ENCODE measurements around the gene CYBA.

CYBA gene

GRCh38 chr16:88650749-88651275 lies at the start of gene CYBA:
CYBA (minus strand) TSS chr16:88651053; CDS start chr16:88651013, 40 bp downstream.
- peak; percentile 64 to 67 for DNase-seq (ENCODE audit: low read depth in 1 of 2, low spot score in 1 of 2)

- DNase-seq (ENCODE audit: low read depth in 1 of 2, low spot score in 1 of 2) = no peak
Observed at GRCh38 chr16:88700322-88700635, 49.4 kb upstream of the CYBA start.

- no peak for DNase-seq (ENCODE audit: low read depth in 1 of 2, low spot score in 1 of 2)
Observed at GRCh38 chr16:88699180-88699579, 48.3 kb upstream of the CYBA start.

GRCh38 chr16:88698646-88699045 lies 47.8 kb upstream of the CYBA start:
- no peak for DNase-seq (ENCODE audit: low read depth in 1 of 2, low spot score in 1 of 2)

- no peak for DNase-seq (ENCODE audit: low read depth in 1 of 2, low spot score in 1 of 2)
Observed at GRCh38 chr16:88697831-88698615, 47.2 kb upstream of the CYBA start.

- no peak for DNase-seq (ENCODE audit: low read depth in 1 of 2, low spot score in 1 of 2)
Observed at GRCh38 chr16:88697116-88697830, 46.4 kb upstream of the CYBA start.

- no peak for DNase-seq (ENCODE audit: low read depth in 1 of 2, low spot score in 1 of 2)
Observed at GRCh38 chr16:88696441-88696840, 45.6 kb upstream of the CYBA start.

GRCh38 chr16:88695753-88696152 lies 44.9 kb upstream of the CYBA start:
- DNase-seq (ENCODE audit: low read depth in 1 of 2, low spot score in 1 of 2) = no peak

- no peak for DNase-seq (ENCODE audit: low read depth in 1 of 2, low spot score in 1 of 2)
Observed at GRCh38 chr16:88695218-88695617, 44.4 kb upstream of the CYBA start.

GRCh38 chr16:88694221-88695087 lies 43.6 kb upstream of the CYBA start:
- DNase-seq (ENCODE audit: low read depth in 1 of 2, low spot score in 1 of 2) = no peak

- DNase-seq (ENCODE audit: low read depth in 1 of 2, low spot score in 1 of 2) = no peak
Observed at GRCh38 chr16:88693420-88694177, 42.7 kb upstream of the CYBA start.

- DNase-seq (ENCODE audit: low read depth in 1 of 2, low spot score in 1 of 2) = no peak
Observed at GRCh38 chr16:88692861-88693260, 42.0 kb upstream of the CYBA start.

- no peak for DNase-seq (ENCODE audit: low read depth in 1 of 2, low spot score in 1 of 2)
Observed at GRCh38 chr16:88691924-88692560, 41.2 kb upstream of the CYBA start.

- no peak for DNase-seq (ENCODE audit: low read depth in 1 of 2, low spot score in 1 of 2)
Observed at GRCh38 chr16:88691129-88691813, 40.4 kb upstream of the CYBA start.

- no peak for DNase-seq (ENCODE audit: low read depth in 1 of 2, low spot score in 1 of 2)
Observed at GRCh38 chr16:88690341-88691128, 39.7 kb upstream of the CYBA start.

GRCh38 chr16:88688013-88688778 lies 37.3 kb upstream of the CYBA start:
- no peak for DNase-seq (ENCODE audit: low read depth in 1 of 2, low spot score in 1 of 2)

- no peak for DNase-seq (ENCODE audit: low read depth in 1 of 2, low spot score in 1 of 2)
Observed at GRCh38 chr16:88687676-88688012, 36.8 kb upstream of the CYBA start.

- DNase-seq (ENCODE audit: low read depth in 1 of 2, low spot score in 1 of 2) = no peak
Observed at GRCh38 chr16:88687254-88687576, 36.4 kb upstream of the CYBA start.

All from stimulated activated CD4-positive, alpha-beta T cell treated with anti-CD3 and anti-CD28 coated beads, Interleukin-15, amount 100 ng/mL, for 1 hour (primary cell).